OCI-LY1 (cell line): ENCODE data around the gene CHEK1.

Experiments
- EZH2 ChIP-seq: fragments of 200-600 bp; sonication (generic), shearing (Covaris generic); IDR thresholded peaks from 2 replicates; pipeline ENCODE4 v1.8.0; 2017; ENCODE audit warnings: borderline replicate concordance, mixed run types, mild to moderate bottlenecking, antibody characterized with exemption, low read length, moderate library complexity, mixed read lengths
- TF ChIP-seq, protein P1 (sequence below): fragments of 200-600 bp; sonication (generic), shearing (Covaris generic); IDR thresholded peaks from 2 replicates; pipeline ENCODE4 v1.5.1; 2017; ENCODE audit warnings: mild to moderate bottlenecking, antibody characterized with exemption, low read length, moderate library complexity, mixed read lengths

DNA sequence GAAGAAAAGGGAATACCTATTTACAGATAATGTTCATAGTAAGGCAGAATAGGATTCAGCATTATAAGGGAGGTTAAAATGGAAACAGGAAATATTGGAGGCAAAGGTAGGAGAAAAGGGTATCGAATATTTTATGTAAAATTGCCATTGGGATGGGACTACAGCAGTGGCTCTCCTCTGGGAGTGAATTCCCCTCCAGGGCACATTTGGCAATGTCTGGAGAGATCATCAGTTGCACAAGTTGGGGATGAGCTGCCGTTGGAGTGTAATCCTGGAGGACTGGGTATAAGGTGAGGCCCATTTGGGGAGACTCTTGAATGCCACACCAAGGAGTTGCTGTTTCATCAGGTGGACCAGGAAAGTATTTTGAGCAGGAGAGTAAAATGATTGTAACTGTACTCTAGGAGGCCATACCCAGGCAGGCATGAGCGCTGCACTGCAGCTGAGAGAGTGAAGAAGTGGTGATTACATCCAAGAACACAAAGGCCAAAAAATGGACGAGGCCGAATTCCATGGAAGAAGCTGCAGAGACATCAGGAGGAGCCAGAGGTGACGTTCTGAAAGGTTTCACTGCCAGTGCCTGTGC, 64.4 kb downstream of the CHEK1 start:
- TF ChIP-seq, protein P1, sequence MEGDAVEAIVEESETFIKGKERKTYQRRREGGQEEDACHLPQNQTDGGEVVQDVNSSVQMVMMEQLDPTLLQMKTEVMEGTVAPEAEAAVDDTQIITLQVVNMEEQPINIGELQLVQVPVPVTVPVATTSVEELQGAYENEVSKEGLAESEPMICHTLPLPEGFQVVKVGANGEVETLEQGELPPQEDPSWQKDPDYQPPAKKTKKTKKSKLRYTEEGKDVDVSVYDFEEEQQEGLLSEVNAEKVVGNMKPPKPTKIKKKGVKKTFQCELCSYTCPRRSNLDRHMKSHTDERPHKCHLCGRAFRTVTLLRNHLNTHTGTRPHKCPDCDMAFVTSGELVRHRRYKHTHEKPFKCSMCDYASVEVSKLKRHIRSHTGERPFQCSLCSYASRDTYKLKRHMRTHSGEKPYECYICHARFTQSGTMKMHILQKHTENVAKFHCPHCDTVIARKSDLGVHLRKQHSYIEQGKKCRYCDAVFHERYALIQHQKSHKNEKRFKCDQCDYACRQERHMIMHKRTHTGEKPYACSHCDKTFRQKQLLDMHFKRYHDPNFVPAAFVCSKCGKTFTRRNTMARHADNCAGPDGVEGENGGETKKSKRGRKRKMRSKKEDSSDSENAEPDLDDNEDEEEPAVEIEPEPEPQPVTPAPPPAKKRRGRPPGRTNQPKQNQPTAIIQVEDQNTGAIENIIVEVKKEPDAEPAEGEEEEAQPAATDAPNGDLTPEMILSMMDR = no peak
- no peak for TF ChIP-seq EZH2
